Activated CD8-positive, alpha-beta memory T cell treated with anti-CD3 and anti-CD28 coated beads for 36 hours (primary cell): ENCODE results near the gene HAS3. TPM values are rescaled to one million over a fixed set of nuclear protein-coding genes. Genes with fewer than 3 reads are reported as not detected.

Source experiments
- CTCF ChIA-PET: fragments of 350-600 bp; sonication (Branson Sonifier 250); formaldehyde crosslinking; loops from one replicate; lab custom pipeline; 2021; ENCODE audit warnings: antibody characterized with exemption; lab: Charles Lee
- POLR2A ChIA-PET: fragments of 350-600 bp; sonication (Branson Sonifier 250); formaldehyde crosslinking; loops from one replicate; lab custom pipeline; 2021; ENCODE audit warnings: antibody characterized with exemption; lab: Charles Lee
- total RNA-seq, 2 experiments: library from RNA; stranded (reverse); gene quantifications; one replicate each; pipeline ENCODE4 v1.2.3, GENCODE V29; 2021

The HAS3 gene
- total RNA-seq, 2 experiments from 2014 or later: 0.23 to 0.48 TPM

- POLR2A ChIA-PET: no interaction called here
- CTCF ChIA-PET: no interaction called here
Measured at GRCh38 chr16:69085032-69085695, 20.3 kb upstream of the HAS3 start.

- ChIA-PET POLR2A (no interaction called here), CTCF (no interaction called here)
Measured at GRCh38 chr16:69087161-69087581, 18.3 kb upstream of the HAS3 start.

- CTCF ChIA-PET: no interaction called here
- POLR2A ChIA-PET: no interaction called here
Measured at GRCh38 chr16:69088684-69089083, 16.8 kb upstream of the HAS3 start.

- POLR2A ChIA-PET: no interaction called here
- CTCF ChIA-PET: no interaction called here
Measured at GRCh38 chr16:69089091-69089910, 16.2 kb upstream of the HAS3 start.

GRCh38 chr16:69093974-69094373 lies 11.5 kb upstream of the HAS3 start:
- POLR2A ChIA-PET: no interaction called here
- CTCF ChIA-PET: no interaction called here

- ChIA-PET POLR2A (no interaction called here), CTCF (no interaction called here)
Measured at GRCh38 chr16:69094501-69094900, 11.0 kb upstream of the HAS3 start.

GRCh38 chr16:69095193-69095592 lies 10.3 kb upstream of the HAS3 start:
- POLR2A ChIA-PET: no interaction called here
- CTCF ChIA-PET: no interaction called here

GRCh38 chr16:69100071-69100691 lies 5.3 kb upstream of the HAS3 start:
- ChIA-PET CTCF (interaction anchor here (1.0 to 1.1 kb wide), 2 partner anchors 13 to 397 kb away, joined by 3 read pairs; no protein-coding TSS in a partner anchor), POLR2A (no interaction called here)

- CTCF ChIA-PET: interaction anchor here (1.2 kb wide), 1 partner anchor 260 kb away, joined by 3 read pairs; no protein-coding TSS in a partner anchor
- POLR2A ChIA-PET: interaction anchor here (0.6 kb wide), 1 partner anchor 222 kb away, joined by 4 read pairs; no protein-coding TSS in a partner anchor
Measured at GRCh38 chr16:69106491-69107315, 1.2 kb downstream of the HAS3 start.

GRCh38 chr16:69107316-69107962 lies 2.0 kb downstream of the HAS3 start:
- POLR2A ChIA-PET: interaction anchor here (0.6 kb wide), 1 partner anchor 221 kb away, joined by 4 read pairs; no protein-coding TSS in a partner anchor
- CTCF ChIA-PET: interaction anchor here (0.8 to 2.1 kb wide), 2 partner anchors 9 to 11 kb away, joined by 3 to 5 read pairs; no protein-coding TSS in a partner anchor

GRCh38 chr16:69108064-69108904 lies 2.8 kb downstream of the HAS3 start:
- POLR2A ChIA-PET: no interaction called here
- CTCF ChIA-PET: interaction anchor here (0.8 to 2.1 kb wide), 2 partner anchors 10 to 11 kb away, joined by 3 to 5 read pairs; no protein-coding TSS in a partner anchor

GRCh38 chr16:69108905-69109252 lies 3.4 kb downstream of the HAS3 start:
- CTCF ChIA-PET: interaction anchor here (2.1 kb wide), 1 partner anchor 10 kb away, joined by 5 read pairs; no protein-coding TSS in a partner anchor

GRCh38 chr16:69109486-69110270 lies 4.2 kb downstream of the HAS3 start:
- ChIA-PET CTCF (interaction anchor here (0.8 kb wide), 1 partner anchor 9 kb away, joined by 3 read pairs; no protein-coding TSS in a partner anchor), POLR2A (no interaction called here)

More at GRCh38 chr16:69108905-69109252, 3.4 kb downstream of the HAS3 start:
- POLR2A ChIA-PET: no interaction called here

GRCh38 chr16:69110406-69110805 lies 5.0 kb downstream of the HAS3 start:
- ChIA-PET CTCF (interaction anchor here (0.8 kb wide), 1 partner anchor 8 kb away, joined by 3 read pairs; no protein-coding TSS in a partner anchor), POLR2A (no interaction called here)

GRCh38 chr16:69111216-69111875 lies 5.9 kb downstream of the HAS3 start:
- CTCF ChIA-PET: interaction anchor here (4.7 kb wide), 1 partner anchor 13 kb away, joined by 21 read pairs; no protein-coding TSS in a partner anchor
- POLR2A ChIA-PET: no interaction called here

GRCh38 chr16:69111876-69112230 lies 6.4 kb downstream of the HAS3 start:
- ChIA-PET POLR2A (no interaction called here), CTCF (interaction anchor here (0.5 to 4.7 kb wide), 2 partner anchors 12 to 131 kb away, joined by 3 to 21 read pairs; no protein-coding TSS in a partner anchor)
